Measurements from ENCODE around the gene TNS1.
A peak's percentile ranks its signal among the peaks of the same experiment; 100 is the strongest.

TNS1 gene

GRCh38 chr2:217897816-217898806 lies 104.7 kb downstream of the TNS1 start:
- no peak for DNase-seq (ENCODE audit: low read depth)

GRCh38 chr2:217897091-217897715 lies 105.6 kb downstream of the TNS1 start:
- DNase-seq (ENCODE audit: low read depth) = no peak

- DNase-seq (ENCODE audit: low read depth) = no peak
These were observed 107.6 kb downstream of the TNS1 start for GRCh38 chr2:217895070-217895635.

- no peak for DNase-seq (ENCODE audit: low read depth)
These were observed 109.4 kb downstream of the TNS1 start for GRCh38 chr2:217893440-217893839.

- DNase-seq (ENCODE audit: low read depth) = no peak
These were observed 110.2 kb downstream of the TNS1 start for GRCh38 chr2:217892560-217892959.

GRCh38 chr2:217890445-217890844 lies 112.3 kb downstream of the TNS1 start:
- DNase-seq (ENCODE audit: low read depth) = no peak

GRCh38 chr2:217889656-217890055 lies 113.1 kb downstream of the TNS1 start:
- DNase-seq (ENCODE audit: low read depth) = no peak

GRCh38 chr2:217887841-217888701 lies 114.7 kb downstream of the TNS1 start:
- no peak for DNase-seq (ENCODE audit: low read depth)

GRCh38 chr2:217886720-217887309 lies 116.0 kb downstream of the TNS1 start:
- DNase-seq (ENCODE audit: low read depth) = peak; percentile 5

GRCh38 chr2:217886091-217886490 lies 116.7 kb downstream of the TNS1 start:
- DNase-seq (ENCODE audit: low read depth) = no peak

GRCh38 chr2:217884985-217885384 lies 117.8 kb downstream of the TNS1 start:
- DNase-seq (ENCODE audit: low read depth) = no peak

- DNase-seq (ENCODE audit: low read depth) = no peak
These were observed 121.9 kb downstream of the TNS1 start for GRCh38 chr2:217880891-217881290.

- no peak for DNase-seq (ENCODE audit: low read depth)
These were observed 122.4 kb downstream of the TNS1 start for GRCh38 chr2:217880287-217880889.

GRCh38 chr2:217878915-217879590 lies 123.7 kb downstream of the TNS1 start:
- no peak for DNase-seq (ENCODE audit: low read depth)

- DNase-seq (ENCODE audit: low read depth) = no peak
These were observed 124.9 kb downstream of the TNS1 start for GRCh38 chr2:217877866-217878265.

- DNase-seq (ENCODE audit: low read depth) = no peak
These were observed 126.6 kb downstream of the TNS1 start for GRCh38 chr2:217876253-217876570.

GRCh38 chr2:217875556-217876252 lies 127.1 kb downstream of the TNS1 start:
- DNase-seq (ENCODE audit: low read depth) = no peak

GRCh38 chr2:217875138-217875537 lies 127.7 kb downstream of the TNS1 start:
- DNase-seq (ENCODE audit: low read depth) = no peak

- DNase-seq (ENCODE audit: low read depth) = no peak
These were observed 129.4 kb downstream of the TNS1 start for GRCh38 chr2:217873371-217873770.

- DNase-seq (ENCODE audit: low read depth) = no peak
These were observed 130.5 kb downstream of the TNS1 start for GRCh38 chr2:217872319-217872718.

Measured in T-helper 22 cell (primary cell).